Urinary bladder (tissue), 4 donors: Measurements from ENCODE around the gene PXYLP1. TPM values are rescaled to one million over a fixed set of nuclear protein-coding genes. Genes with fewer than 3 reads are reported as not detected.

Source experiments
- DNase-seq: peaks from one replicate; pipeline ENCODE4 v3.0.0-alpha.2; 2015; ENCODE audit errors: extremely low spot score
- H3K27ac ChIP-seq: one replicate; pipeline ENCODE4 v1.5.1; 2013; ENCODE audit warnings: low read depth, mild to moderate bottlenecking, moderate library complexity
- H3K36me3 ChIP-seq: one replicate; pipeline ENCODE4 v1.6.1; 2013; ENCODE audit warnings: mild to moderate bottlenecking, moderate library complexity; ENCODE audit not compliant: insufficient read depth
- H3K4me1 ChIP-seq: one replicate; pipeline ENCODE4 v1.6.1; 2013; ENCODE audit warnings: mild to moderate bottlenecking, moderate library complexity; ENCODE audit not compliant: insufficient read depth
- H3K4me3 ChIP-seq: one replicate; pipeline ENCODE4 v1.5.1; 2013; ENCODE audit warnings: low read depth, low read length
- WGBS: extraction: QIAGEN DNeasy Blood & Tissue Kit; methylation state at CpG from one replicate; pipeline ENCODE4 v1.1.7; 2013; 5-methylcytosine and 5-hydroxymethylcytosine counted together
- polyA plus RNA-seq: library from polyadenylated mRNA; stranded (reverse); fragments of 200-250 nt; gene quantifications from one replicate; pipeline ENCODE4 v1.2.3, GENCODE V29; 2013
- total RNA-seq: library from RNA; depleted of rRNA; stranded (reverse); fragments of >200 nt; gene quantifications from one replicate; pipeline ENCODE4 v1.2.3, GENCODE V29; 2014
- donor health status: healthy with polysubstance abuse.
- donor health status: healthy.

Gene PXYLP1
- total and polyA plus RNA-seq, 2 donors: 6.2 to 32.6 TPM

DNA sequence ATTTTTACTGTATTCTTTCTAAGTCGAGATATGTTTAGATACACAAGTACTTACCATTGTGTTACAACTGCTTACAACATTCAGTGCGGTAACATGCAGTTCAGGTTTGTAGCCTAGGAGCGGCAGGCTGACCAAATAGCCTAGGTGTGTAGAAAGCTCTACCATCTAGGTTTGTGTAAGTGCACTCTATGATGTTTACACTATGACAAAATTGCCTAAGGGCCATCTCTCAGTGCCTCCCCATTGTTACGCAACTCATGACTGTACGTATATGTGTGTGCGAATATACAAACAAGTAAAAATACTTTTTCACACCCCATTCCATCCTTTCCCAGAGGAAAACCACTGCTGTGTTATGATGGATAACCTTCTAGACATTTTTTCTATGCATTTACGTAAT is 44.3 kb downstream of the PXYLP1 start:
- no peaks in the 10 kb centered on the region for H3K4me1 ChIP-seq
- 87% methylated on average over 7 of the region's 7 CpGs for WGBS
- H3K27ac ChIP-seq: no peak overlapping the region
- H3K36me3 ChIP-seq: no peaks in the 10 kb centered on the region
- H3K4me3 ChIP-seq: no peak overlapping the region
- no peak for DNase-seq

DNA sequence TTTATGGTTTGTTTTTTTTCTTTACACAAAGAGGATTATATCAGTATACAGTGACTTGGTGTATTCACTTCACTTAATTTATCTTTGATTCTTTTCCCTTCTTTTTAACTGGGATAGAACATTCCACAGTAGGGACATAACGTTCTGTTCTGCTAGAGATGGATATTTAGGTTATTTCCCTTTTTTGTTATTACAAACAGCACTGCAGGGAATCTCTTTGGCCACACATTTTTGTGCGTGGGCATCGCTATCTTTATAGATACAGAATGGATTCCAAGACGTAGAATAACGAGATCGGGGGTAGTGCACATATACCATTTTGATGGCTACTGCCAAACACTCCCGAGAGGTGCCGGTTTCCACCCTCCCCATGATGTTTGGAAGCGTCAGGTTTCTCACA is 44.8 kb downstream of the PXYLP1 start:
- no peak overlapping the region for H3K27ac ChIP-seq
- no peaks in the 10 kb centered on the region for H3K4me1 ChIP-seq
- 62% methylated on average over 9 of the region's 9 CpGs for WGBS
- H3K4me3 ChIP-seq: no peak overlapping the region
- no peaks in the 10 kb centered on the region for H3K36me3 ChIP-seq
- DNase-seq: no peak

DNA sequence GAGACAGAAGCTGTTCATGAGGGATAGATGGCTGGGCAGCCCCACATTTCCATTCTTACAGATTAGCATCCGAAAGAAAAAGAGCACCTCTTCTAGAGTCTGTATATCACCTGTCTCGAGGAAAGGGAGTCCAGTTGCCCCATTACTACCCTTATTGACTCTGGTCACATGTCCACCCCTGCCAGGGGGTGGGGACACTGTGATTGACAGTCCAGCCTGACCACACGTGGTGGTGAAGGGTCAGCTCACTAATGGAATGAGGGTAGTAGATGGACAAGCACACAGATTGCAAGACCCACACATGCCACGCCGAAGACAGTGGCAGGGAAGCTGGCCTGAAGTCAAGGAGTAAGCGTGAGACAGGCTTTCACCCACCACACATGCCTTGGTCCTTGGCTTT is 45.8 kb downstream of the PXYLP1 start:
- H3K4me3 ChIP-seq: no peak overlapping the region
- H3K4me1 ChIP-seq: no peaks in the 10 kb centered on the region
- 74% methylated on average over 6 of the region's 6 CpGs for WGBS
- H3K27ac ChIP-seq: no peak overlapping the region
- DNase-seq: no peak
- H3K36me3 ChIP-seq: no peaks in the 10 kb centered on the region

DNA sequence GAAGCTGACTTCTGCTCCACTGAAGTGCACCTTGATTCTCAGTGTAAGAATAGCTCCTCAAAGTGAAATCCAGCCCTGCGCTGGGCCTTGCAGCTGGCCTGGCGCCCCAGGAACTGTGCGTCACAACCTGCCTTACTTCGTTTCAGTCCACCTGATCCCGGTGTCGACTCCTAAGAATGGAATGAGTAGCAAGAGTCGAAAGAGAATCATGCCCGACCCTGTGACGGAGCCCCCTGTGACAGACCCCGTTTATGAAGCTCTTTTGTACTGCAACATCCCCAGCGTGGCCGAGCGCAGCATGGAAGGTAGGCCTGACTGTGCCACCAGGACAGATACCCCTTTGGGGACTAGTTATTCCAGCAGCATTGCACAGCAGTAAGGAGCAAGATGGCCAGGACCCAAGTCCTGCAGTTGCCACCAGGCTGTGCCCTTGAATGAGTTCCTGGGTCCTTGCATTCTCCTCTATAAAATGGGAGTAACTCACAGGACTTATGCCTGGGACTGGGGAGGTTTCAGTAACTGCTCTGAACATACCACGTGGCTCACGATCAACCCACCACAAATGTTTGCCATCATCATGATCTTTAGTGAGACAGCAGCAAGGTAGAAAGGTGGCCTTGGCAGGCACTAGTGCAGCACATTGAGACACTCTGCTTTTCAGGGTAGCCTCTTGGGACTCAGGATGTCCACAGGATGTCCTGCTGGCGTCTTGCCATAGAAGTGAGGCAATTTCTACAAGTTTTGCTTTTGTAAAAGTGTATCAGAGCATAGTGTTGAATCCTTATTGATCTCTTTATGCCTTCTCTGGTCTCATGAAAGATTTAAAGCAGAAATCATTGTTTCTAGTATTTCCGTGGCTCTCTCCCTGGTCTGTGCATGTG is 46.8 kb downstream of the PXYLP1 start:
- Histone ChIP-seq H3K27ac (no peak overlapping the region), H3K4me3 (no peak overlapping the region), H3K36me3 (no peaks in the 10 kb centered on the region), H3K4me1 (no peaks in the 10 kb centered on the region)
- WGBS: 91% methylated on average over 17 of the region's 17 CpGs
- DNase-seq: no peak

DNA sequence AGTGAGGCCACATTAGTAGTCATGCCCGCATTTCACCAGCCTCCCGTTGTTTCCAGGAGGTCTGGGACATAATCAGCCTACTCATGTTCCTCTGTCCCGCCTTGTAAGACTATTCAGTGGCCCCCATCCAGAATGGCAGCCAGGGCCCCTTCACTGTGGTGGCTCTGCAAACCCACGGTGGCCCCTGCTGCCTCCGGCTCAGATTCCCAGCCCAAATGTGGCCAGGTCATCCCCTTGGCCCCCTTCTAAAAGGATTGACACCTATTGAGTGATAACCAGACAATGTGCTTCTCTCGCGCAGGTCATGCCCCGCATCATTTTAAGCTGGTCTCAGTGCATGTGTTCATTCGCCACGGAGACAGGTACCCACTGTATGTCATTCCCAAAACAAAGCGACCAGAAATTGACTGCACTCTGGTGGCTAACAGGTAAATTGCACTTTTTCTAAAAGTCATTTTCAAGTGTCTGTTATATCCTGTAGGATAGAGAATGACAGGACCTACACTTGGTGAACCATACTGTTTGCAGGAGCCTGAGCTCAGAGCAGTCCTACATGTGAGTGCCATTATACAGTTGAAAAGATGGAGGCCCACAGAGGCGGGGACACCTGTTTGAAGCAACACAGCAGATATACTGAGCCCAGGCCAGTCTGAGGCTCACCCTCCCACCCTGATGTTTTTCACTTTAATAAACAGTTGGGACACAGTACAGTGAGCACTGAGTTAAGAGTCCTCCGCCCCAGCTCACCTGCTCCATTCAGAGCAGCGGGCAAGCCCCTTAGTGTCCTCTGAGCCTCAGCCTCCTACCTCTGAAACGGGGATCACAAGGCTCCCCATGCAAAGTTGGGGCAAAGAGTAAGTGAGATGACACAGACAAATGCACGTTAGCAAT is 47.7 kb downstream of the PXYLP1 start:
- 71% methylated on average over 16 of the region's 16 CpGs for WGBS
- no peak overlapping the region for H3K4me3 ChIP-seq
- no peaks in the 10 kb centered on the region for H3K36me3 ChIP-seq
- no peak for DNase-seq
- H3K4me1 ChIP-seq: no peaks in the 10 kb centered on the region
- H3K27ac ChIP-seq: no peak overlapping the region

DNA sequence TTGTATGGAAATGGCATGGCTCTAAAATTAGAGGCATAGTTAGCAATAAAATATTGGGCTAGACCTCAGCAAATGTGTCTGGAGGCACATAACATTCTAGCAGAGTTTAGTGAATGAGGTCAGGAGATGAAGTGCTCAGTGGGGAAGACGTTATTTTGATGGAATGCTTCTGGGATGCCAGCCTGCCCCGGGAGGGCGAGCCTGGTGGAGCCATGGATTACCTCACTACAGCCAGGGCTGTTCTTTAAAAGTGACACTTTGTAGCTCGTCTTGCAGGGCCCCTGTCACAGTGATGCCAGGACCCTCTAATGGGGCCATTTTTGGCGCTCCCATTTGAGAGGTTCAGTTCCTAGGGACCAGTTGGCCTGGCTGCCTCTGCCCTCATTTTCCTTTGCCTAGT is 48.5 kb downstream of the PXYLP1 start:
- WGBS: 66% methylated on average over 5 of the region's 5 CpGs
- Histone ChIP-seq H3K4me1 (no peaks in the 10 kb centered on the region), H3K36me3 (peaks cover 2% of the 10 kb centered on the region), H3K4me3 (no peak overlapping the region), H3K27ac (no peak overlapping the region)
- DNase-seq: no peak

DNA sequence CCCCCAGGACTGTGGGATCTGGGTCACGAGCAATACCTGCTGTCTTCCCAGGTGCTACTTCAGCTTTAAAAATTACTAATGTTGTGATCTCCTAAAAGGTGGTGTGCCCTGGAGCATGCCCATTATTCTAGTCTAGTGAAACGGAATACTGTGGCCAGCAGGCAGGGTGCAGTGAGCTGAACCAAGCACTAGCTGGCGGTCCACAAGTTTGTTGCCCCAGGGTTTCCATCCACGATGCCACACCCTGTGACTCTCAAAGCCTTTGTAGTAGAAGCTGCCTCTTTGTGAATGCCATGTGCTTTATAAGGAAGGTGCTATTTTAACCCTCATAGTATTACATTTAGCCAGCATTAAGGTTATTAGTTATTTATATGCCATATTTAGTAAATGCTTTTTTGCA is 49.1 kb downstream of the PXYLP1 start:
- 92% methylated on average over 4 of the region's 4 CpGs for WGBS
- no peak overlapping the region for H3K27ac ChIP-seq
- H3K36me3 ChIP-seq: peaks cover 2% of the 10 kb centered on the region
- no peak for DNase-seq
- H3K4me1 ChIP-seq: no peaks in the 10 kb centered on the region
- H3K4me3 ChIP-seq: no peak overlapping the region

DNA sequence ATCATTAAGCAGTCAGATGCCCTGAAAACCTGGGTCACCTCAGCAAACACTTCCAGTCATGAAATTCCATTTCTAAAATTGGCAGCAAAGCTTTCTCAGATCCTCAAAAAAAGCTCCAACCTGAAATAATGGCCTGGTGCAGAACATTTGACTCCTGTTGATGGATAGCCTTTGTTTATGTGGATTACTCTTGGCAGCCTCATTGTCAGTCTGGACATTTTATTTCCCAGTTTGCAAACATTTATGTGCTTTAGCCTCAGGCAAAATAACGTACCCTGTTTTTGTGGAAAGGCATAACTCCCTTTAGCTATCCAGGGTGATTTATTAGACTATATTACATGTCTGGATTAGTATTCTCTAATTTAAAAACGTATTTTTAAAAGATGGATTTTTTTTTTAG is 53.9 kb downstream of the PXYLP1 start:
- WGBS: 65% methylated on average over 2 of the region's 2 CpGs
- no peaks in the 10 kb centered on the region for H3K4me1 ChIP-seq
- H3K4me3 ChIP-seq: no peak overlapping the region
- no peak overlapping the region for H3K27ac ChIP-seq
- no peak for DNase-seq
- peaks cover 2% of the 10 kb centered on the region for H3K36me3 ChIP-seq

DNA sequence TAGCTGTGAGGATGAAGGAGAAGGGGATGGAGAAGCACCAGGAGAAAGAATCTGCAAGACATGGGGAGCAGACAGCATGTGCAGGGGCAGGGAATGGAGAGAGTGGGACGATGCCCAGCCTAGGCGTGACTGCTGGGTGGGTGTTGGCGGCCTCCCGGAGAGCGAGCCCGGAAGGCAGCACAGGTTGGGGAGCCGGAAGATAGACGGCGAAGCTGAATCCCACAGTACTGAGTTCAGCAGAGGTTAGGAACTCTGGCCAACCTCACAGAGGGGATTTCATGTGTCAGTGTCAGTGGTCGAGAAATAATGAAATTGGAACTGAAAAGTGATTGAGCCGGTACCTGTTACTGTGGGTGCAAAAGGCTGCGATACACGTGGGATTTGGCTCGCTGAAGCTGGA is 55.2 kb downstream of the PXYLP1 start:
- Histone ChIP-seq H3K4me3 (no peak overlapping the region), H3K36me3 (peaks cover 2% of the 10 kb centered on the region), H3K4me1 (no peaks in the 10 kb centered on the region), H3K27ac (no peak overlapping the region)
- WGBS: 89% methylated on average over 14 of the region's 14 CpGs
- no peak for DNase-seq

DNA sequence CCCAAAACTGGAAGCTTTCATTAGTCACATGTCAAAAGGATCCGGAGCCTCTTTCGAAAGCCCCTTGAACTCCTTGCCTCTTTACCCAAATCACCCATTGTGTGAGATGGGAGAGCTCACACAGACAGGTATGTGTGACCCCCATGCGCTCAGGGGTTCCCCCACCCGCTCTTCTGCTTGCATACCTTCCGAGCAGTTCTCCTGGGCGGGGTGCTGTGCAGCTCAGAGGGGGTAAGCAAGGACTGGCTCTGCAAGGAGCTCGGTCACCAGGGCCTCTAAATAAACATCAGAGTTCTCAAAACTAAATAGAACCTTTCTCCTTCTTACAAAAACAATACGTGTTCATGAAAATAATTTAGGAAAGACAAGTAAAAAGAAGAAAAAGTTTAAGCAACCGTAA is 55.7 kb downstream of the PXYLP1 start:
- H3K36me3 ChIP-seq: peaks cover 2% of the 10 kb centered on the region
- H3K4me3 ChIP-seq: no peak overlapping the region
- no peak overlapping the region for H3K27ac ChIP-seq
- no peak for DNase-seq
- WGBS: 88% methylated on average over 9 of the region's 9 CpGs
- no peaks in the 10 kb centered on the region for H3K4me1 ChIP-seq

DNA sequence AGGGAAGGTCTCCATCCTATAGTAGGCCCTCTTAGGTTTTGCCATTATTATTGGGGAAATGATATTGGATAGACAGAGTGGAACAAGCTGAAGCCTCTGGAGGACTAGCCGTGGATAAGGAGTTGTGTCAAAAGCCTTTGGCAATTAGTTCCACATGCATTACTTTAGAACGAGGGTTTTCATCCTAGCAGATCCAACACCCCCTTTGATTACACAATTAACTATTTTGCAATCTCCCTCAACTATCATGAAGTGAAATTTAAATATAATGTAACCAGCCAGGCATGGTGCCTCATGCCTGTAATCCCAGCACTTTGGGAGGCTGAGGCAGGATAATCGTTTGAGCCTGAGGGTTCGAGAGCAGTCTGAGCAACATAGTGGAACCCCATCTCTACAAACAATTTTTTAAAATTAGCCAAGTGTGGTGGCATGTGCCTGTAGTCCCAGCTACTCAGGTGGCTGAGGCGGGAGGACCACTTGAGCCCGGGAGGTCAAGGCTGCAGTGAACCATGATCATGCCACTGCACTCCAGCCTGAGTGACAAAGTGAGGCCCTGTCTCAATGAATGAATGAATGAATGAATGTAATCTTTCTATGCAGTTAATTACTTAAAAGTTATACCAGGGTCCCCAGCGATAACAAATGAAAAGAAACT is 56.8 kb downstream of the PXYLP1 start:
- H3K4me3 ChIP-seq: no peak overlapping the region
- WGBS: 93% methylated on average over 7 of the region's 7 CpGs
- H3K4me1 ChIP-seq: no peaks in the 10 kb centered on the region
- H3K36me3 ChIP-seq: peaks cover 2% of the 10 kb centered on the region
- no peak overlapping the region for H3K27ac ChIP-seq
- no peak for DNase-seq

DNA sequence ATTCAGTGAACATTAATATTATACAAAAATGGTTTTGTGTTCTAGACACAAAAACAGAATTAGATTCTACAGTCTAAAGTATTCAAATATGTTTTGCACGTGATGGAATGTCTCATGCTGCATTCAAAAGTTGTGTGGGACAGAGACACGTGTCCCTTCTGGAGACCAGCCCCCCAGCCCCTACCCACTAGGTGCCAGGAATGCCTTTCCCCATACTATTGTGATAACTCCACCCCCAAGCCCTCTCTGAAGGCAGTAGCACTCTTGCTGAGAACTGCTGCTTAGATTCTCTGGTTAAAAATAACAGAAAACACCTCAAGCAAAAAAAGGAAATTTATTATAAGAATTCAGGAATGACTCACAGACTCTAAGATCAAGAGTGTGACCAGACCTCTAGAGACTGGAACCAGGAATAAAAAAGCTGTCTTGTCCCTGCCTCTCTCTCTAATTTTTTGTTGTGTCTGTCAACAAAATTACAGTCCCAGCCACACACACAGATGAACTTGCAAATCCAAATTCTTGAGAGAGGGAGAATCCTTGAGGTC is 57.7 kb downstream of the PXYLP1 start:
- Histone ChIP-seq H3K36me3 (peaks cover 2% of the 10 kb centered on the region), H3K27ac (no peak overlapping the region), H3K4me3 (no peak overlapping the region), H3K4me1 (no peaks in the 10 kb centered on the region)
- DNase-seq: no peak
- WGBS: 76% methylated on average over 2 of the region's 2 CpGs

DNA sequence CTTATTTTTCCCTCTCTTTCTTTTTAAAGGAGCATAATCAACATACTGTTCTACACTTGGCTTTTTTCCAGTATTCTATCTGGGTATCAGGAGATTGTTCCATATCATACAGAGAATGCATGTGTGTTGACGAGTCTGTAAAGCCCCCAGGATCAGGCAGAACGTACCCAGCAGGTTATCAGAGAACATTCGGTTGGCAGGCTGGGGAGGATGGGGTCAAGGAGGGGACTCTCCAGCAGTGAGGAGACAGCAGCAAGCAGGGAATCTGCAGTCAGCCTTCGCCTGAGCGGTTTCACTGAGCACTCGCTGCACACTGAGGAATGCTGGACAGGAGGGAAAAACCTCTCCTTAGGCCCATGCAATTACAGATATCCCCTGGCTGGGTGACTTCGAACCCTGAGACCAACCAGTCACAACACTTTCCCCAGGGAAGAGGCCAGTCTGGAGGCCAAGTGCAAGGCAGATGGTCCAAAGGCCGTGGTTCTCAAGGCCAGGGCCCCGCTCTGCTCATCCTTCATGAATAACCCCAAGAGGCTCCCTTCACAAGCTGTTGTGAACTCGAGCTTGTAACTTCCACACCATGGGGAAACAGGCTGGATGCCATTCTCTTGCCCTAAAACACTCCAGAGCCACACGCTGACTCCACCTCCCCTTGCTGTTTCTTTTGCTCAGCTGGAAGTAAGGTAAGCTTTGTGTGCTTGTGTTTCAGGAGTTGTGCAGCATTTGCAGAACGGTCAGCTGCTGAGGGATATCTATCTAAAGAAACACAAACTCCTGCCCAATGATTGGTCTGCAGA is 60.1 kb downstream of the PXYLP1 start:
- no peaks in the 10 kb centered on the region for H3K4me1 ChIP-seq
- WGBS: 57% methylated on average over 12 of the region's 12 CpGs

More for the DNA sequence above, 60.1 kb downstream of the PXYLP1 start:
- H3K4me3 ChIP-seq: no peak overlapping the region
- H3K27ac ChIP-seq: no peak overlapping the region
- DNase-seq: no peak
- no peaks in the 10 kb centered on the region for H3K36me3 ChIP-seq
